ENCODE measurements around the gene ALPL.
"Not testable (repeated sequence)": the region's sequence is repeated elsewhere in the genome, so short reads cannot be mapped to it uniquely, and the experiment has no call there.

Gene ALPL

DNA sequence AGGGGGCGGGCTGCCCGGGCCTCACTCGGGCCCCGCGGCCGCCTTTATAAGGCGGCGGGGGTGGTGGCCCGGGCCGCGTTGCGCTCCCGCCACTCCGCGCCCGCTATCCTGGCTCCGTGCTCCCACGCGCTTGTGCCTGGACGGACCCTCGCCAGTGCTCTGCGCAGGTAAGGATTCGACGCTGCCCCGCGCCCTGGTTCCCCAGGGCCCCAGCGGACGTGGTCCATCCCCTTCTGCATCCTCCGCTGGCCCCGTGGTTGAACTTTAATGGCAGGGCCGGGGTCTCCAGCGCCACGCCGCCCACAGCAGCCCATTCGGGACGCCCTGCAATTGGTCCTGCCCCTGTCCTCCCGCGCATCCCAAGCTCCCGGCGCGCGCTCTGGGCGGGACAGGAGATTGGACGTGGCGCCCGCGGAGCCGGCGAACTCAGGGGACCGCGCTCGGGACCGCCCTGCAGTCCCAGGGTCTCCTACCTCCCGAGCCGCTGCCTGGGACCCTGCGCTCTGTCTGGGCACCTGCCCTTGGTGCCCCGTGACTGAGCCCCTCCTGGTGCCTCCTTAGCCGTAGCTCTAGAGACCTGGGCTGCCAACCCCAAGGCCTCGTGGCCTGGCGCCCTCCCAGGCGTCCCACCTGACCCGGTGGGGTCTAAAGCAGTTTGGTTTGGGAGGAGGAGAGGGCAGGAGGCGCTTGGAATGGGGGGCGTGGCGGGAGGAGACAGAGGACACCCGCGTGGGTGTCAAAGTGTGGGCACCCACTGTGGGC, at the start of gene ALPL:
Gene ALPL, plus strand, starts transcription at position 73 of the 762 bp plus-strand sequence. CDS start 44,659 bp downstream, outside the sequence.
- no peak for DNase-seq (ENCODE audit: low read depth in 2 of 2)

DNA sequence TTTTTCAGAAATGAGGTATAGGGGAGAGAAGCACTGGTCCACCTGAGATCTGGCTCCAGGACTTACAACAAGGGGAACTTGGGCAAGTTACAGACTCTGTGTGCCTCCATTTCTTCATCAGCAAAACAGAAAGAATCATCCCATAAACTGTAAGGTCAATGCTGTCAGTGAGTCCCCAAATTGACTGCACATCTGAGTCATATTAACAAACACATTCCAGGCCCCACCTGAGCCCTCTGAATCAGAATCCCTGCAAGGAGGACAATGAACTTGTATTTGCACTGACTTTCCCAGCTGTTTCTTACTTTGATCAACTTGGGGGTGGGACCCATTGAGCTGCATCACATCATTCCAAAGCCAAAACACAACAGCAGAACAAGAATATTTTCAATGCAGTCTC, 44.1 kb upstream of the ALPL start:
- not testable (repeated sequence) for DNase-seq (ENCODE audit: low read depth in 2 of 2)

DNA sequence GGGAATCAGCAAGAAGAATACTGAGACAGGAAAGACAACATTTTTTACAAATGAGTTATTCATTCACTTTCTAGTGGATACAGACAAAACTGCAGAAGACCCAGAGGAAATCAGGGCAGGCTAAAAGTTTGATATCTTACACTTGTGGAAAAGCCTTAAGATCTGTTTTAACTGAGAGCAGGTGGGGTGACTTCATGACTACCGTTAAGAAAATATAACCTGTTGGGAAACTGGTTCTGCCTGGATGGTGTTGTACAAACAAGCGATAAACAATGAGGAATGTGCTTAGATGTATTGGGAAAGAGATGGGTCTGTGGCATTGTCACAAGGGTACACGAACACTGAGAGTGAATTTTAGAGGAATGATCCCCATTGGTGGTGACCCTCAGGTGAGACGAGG, 41.3 kb upstream of the ALPL start:
- not testable (repeated sequence) for DNase-seq (ENCODE audit: low read depth in 2 of 2)

DNA sequence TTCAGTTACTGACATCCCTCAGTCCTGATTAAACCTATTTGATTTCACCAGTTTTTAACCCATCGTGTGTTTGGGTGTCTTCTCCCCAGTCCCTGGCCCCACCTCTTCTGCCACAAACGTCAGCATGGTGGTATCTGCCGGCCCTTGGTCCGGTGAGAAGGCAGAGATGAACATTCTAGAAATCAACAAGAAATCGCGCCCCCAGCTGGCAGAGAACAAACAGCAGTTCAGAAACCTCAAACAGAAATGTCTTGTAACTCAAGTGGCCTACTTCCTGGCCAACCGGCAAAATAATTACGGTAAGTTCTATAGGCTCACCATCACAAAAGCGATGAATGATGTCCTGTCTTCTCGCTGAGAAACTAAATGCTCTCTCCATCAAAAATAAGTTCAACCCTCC, 40.6 kb upstream of the ALPL start:
- DNase-seq (ENCODE audit: low read depth in 2 of 2), result peak; percentile 20 to 24

DNA sequence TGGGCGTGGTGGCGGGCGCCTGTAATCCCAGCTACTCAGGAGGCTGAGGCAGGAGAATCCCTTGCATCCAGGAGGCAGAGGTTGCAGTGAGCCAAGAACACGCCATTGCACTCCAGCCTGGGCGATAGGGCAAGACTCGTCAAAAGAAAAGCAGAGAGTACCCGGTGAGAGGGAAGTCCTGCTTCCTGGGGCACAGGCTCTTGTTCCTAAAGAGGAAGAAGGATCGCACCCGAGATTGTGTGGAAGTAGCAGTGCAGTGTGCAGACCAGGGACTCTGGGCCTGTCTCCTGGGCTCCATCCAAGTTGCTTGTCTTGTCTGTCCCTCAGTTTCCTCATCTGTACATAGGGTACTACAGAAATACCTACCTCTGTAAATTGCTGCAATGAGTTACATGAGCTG, 39.6 kb upstream of the ALPL start:
- DNase-seq (ENCODE audit: low read depth in 2 of 2), result no peak

DNA sequence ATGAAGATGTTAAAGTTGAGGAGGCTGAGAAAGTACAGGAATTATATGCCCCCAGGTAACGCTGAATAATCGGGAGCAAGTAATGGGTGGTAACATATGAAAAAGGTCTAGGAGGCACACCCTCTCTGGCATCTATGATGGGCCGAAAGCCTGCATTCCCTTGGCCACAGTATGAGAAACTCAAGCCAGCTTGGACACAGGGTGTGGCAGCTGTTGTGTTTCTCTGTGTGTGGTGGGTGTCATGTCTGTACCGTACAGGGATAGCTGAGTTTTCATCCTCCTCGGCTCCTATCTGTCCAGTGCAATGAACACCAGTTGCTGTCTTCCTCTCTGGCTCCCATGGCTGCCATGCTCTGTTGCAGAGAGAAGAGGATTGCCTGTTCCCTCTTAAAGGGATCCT, 36.4 kb upstream of the ALPL start:
- DNase-seq (ENCODE audit: low read depth in 2 of 2), result no peak

DNA sequence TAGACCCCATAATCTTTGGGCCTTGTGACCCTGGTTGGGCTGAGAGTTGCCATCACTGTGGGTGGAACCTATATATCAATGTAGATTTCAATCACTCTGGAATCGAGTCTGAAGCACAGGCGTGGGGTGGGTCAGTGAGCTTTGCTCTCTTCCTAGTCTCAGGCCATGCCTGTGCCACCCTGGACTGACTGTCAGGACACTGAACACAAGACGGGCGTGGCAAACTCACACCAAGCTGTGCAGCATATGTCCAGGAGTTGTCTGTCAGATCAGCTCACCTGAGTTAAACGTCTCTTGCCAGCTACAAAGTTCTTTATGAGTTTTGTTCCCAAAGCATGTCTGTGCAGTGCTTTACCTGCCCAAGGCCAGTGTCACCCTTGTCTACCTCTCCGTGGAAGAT, 30.9 kb upstream of the ALPL start:
- DNase-seq (ENCODE audit: low read depth in 2 of 2), result no peak

DNA sequence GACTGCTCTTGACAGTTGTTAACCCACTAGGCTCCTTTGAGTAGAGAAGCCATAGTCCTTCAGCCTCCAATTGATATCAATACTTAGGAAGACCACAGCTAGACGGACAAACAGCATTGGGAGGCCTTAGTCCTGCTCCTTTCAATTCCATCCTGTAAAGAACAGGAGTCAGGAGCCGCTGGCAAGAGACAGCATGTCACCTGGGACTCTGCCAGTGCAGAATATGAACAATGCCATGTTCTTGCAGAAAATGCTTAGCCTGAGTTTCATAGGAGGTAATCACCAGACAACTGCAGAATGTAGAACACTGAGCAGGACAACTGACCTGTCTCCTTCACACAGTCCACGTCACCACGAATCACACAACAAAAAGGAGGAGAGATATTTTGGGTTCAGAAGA, 25.3 kb upstream of the ALPL start:
- DNase-seq (ENCODE audit: low read depth in 2 of 2), result not testable (repeated sequence)

DNA sequence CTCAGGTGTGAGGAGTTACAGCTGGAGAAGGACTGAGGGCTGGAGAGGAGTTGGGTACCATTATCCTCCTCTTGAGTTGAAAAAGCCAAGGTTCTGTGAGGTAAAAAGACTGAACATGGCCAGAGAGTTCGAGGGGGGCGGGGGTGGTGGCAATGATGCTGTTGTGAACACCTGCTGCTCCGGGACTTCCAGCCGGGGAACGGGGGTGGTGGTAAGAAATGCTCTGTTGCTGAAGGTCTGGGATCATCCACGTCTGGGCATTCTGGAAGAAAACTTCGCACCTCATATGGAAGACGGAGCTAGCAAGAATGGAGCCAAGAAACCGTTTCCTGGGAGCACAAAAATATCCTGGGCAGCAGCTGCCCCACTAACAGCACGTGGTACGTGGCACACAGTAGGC, 20.1 kb upstream of the ALPL start:
- DNase-seq (ENCODE audit: low read depth in 2 of 2), result no peak

DNA sequence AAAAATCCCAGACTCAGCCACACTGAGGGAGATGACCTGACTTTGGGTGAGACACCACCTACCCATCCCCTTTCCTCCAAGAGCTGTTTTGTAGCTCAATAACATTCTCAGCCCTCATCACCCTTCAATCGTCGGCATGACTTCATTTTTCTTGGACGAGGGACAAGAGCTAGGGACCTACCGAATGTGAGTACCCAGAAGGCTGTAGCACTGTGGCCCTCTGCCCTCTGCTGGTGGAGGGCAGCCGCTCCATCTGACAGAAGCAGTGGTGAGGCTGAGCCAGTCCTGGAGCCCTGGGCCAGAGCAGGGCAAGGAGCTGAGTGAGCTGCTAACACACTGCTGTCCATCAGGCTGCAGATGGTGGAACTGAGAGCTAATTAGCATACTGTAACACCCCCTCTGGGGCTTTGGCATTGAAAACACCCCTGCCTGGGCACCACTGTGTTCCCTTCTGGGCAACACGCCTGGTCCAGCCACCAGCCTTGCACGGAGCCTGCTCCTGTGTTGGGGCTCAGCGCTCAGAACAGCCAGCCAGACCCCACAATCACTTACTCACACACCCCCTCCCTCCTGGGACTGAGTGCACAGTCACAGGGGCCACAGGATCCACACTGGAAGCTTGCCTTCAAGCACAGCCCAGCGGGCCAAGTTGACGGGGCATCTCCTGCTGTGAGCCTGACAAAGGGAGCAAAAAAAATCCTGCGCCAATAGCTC, 18.3 kb upstream of the ALPL start:
- peak; percentile 24 to 26 for DNase-seq (ENCODE audit: low read depth in 2 of 2)

DNA sequence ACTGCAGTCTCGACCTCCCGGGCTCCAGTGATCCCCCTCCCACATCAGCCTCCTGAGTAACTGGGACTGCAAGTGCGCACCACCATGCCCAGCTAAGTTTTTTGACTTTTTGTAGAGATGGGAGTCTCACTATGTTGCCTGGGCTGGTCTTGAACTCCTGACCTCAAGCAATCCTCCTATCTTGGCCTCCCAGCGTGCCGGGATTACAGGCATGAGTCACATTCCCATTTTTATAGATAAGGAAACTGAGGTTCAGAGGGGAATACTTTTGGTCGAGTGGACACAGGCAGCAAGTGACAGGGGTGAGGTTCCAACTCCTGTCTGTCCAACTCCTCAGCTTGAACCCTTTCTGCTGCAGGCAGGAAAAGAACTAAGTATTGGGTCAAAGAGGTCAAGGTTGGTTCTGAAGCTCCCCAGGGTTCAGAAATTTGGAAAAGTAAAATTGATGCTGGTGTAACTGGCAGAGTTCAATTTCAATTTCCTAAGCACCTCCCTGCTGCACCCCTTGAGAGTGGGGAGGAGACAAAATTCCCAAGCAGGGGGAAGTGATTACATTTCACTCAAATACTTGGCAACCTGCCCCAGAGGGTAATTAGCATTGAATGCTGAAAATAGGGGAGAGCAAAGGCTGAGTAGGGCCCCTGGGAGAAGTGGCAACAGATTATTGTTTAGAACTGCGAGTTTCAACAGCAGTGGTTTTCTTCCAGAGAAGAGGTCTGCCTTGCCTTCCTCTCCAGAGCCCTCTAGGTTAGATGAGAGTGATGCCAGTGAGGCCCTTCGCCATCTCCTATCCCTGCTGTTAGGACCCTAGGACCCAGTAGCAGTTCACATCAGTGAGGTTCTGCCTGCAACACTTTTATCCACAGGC, 17.5 kb upstream of the ALPL start:
- DNase-seq (ENCODE audit: low read depth in 2 of 2), result no peak

DNA sequence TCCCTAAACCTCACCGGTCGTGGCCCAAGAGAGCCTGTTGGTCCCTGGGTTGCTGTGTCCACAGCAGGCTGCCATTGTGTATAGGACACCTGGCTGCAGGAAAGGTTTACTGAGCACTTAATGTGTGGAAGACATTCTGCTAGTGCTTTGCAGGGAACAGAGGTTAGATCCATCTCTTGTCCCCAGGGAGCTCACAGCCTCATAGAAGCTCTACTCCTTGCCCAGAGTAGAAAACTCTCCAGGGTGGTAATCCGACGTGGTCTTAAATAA, 16.9 kb upstream of the ALPL start:
- no peak for DNase-seq (ENCODE audit: low read depth in 2 of 2)

DNA sequence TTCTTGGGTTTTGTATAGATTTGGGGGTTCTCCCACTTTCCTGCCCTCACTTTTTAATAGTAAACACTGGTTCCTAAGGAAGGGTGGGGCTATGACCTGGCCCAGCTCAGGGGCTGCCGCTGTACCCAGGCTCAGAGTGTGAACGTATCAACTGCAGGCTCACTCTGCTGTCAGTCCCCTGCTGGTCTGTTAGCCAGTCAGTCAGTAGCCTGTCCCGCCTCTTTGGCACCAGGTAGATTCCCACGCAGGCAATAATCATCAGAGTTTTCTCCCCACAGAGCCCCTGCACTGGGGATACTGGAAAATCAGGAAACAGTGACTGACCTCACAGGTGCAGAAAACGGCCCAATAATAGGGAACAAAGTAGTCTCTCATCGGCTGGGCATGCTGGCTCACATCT, 15.0 kb upstream of the ALPL start:
- DNase-seq (ENCODE audit: low read depth in 2 of 2), result no peak

DNA sequence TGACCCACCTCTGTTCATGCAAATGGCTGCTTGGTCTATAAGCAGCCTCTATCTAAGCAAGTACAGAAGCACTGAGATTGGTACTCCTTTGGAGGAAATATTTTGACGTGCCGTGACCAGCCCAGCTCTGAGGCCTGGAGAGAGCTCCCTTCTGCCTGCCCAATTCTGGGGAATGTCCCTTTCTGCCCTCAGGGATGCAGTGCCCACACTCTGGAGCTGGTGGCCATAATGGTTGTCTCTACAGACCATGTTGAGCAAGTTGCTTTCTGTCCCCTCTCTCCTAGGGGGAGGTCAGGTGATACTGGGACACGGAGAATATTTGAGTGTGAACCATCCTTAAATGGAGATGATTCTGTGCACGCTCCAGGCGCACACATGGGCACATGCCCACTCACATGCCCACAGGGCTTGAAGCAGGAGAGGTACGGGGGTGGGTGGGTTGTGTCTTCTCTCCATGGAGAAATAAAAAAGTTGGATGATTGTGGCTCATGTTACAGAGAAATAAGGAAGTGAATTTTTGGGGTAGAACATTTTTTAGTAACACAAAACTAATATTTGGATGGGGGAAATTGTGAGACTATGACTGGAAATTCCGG, 13.9 kb upstream of the ALPL start:
- no peak for DNase-seq (ENCODE audit: low read depth in 2 of 2)

DNA sequence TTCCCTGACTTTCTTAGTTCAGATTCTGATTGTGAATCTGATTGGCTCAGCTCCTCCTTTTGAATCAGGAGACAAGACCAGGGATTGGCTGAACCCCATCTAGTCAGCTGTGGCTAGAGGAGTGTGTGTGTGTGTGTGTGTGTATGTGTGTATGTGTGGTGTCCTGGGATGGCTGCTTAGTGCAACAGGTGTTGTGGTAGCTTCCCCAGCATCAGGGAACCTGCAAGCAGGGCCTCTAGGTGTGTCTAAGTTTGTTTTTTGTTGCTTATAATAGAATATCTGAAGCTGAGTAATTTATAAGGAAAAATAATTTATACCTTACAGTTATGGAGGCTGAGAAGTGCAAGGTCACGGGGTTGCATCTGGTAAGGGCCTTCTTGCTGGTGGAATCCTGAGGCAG, 13.2 kb upstream of the ALPL start:
- no peak for DNase-seq (ENCODE audit: low read depth in 2 of 2)

DNA sequence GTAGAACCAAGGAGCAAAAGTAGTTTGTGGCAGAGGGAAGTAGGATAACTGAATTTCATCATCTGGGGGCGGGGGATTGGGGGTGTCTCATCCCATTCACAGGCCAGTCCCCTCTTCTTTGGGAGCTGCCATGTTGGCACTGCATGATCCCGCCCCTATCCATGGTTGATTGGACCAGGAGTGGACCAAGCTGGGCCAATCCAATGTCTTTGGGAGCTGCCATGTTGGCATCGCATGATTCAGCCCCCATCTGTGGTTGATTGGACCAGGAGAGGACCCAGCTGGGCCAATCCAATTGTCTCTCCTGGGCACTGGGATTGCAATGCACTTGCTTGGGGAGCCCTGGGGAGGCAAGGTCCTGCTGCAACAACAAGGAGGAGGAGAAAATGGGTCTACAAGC, 12.3 kb upstream of the ALPL start:
- no peak for DNase-seq (ENCODE audit: low read depth in 2 of 2)

DNA sequence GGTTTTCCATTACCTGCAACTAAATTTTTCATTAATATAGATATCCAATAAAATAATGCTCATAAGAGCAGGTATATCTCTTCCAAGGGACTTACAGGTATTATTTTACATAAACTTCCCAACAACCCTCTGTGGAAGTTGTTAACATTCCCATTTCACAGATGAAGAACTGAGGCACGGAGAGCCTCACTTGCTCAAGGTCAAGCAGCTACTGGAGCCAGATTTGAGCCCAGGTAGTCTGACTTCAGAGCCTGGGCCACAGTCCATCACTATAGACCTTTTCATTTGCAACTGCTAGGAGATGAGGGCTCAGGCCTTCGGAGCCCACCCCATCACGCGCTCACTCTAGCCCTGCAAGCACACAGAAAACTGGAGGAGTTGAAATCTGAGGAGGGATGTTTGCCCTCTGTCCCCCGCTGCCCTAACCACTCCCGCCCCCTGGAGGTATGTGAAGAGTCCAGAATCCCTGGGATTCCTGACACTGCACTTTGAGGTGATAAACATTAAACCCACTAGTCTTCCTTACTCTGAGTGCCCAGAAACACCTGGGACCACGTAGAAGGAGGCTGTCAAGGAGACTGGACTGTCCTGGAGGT, 11.7 kb upstream of the ALPL start:
- no peak for DNase-seq (ENCODE audit: low read depth in 2 of 2)

DNA sequence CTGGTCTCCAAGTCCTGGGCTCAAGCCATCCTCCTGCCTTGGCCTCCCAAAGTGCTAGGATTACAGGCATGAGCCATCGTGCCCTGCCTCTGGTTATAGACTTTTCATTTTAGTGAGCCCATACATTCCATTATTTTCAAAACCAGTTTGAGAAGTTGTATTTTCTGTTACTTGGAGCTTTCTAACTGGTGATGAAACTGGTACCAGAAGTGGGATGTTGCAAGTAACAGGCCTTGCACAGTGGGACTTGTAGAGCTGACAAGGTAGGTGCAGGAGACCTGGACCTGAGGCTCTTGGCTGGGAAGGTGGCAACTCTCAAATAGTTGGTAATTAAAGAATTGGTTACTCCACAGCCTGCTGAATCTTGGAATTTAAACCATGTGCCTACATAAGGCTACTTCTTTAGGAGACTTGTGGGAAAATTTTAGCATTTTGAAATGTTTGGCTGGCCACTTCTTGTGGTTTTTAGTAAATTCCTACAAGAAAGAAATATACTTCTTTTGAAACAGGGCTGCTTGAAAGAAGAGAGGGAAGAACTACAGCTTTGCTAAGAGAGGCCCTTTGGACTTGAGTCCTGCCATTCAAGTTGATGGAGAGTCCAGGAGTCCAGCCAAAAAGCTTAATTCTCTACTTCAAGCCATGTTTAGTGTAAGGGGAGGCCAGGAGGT, 9.8 kb upstream of the ALPL start:
- DNase-seq (ENCODE audit: low read depth in 2 of 2), result no peak

DNA sequence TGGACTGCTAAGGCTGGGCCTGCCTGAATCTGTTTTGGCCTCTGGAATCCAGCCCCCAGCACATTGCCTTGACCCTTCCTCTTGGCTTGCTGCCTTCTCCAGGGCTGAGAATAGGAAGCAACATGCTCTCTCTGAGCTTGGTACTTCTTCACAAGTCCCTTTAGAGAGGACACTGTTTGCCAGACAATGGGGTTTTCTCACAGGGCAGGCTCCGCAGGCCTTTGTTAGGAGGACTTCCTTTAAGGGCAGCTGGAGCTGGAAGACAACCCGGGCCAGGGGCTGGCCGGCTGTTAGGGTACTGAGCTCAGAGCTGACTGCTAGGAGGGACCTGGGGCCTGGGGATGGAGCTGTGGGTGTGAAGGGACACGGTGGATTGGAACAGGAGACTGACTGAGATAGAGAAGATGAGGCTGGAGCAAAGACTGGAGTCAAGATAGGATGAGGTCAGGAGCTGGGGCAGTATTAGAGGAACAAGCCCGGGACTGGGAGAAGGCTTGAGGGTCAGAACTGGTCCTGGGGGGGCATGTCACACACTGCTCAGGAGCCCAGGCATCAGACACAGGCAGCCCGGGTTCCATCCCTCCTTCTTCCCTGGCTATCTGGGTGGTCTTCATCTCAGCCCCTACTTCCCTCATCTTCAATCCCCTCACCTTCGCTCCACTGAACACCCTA, 5.4 kb upstream of the ALPL start:
- DNase-seq (ENCODE audit: low read depth in 2 of 2), result no peak

DNA sequence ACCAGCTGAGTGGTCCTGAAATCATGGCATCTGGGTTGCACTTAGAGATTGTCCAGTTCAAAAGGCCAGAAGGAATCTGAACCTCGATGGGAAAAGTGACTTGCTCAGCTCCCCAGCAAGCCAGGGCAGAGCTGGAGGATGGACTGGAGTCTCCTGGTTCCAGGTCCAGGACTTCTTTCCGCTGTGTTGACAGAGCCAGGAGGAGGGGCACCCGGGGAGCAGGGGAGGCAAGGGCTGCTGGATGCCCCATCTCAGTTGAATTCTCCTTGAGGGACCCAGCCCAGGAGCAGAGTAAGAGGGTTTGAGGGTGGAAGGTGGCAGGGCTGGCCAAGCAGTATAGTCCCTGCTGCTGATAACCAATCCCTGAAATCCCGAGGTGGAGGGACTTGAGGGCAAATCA, 2.4 kb upstream of the ALPL start:
- no peak for DNase-seq (ENCODE audit: low read depth in 2 of 2)
